Stimulated activated CD8-positive, alpha-beta memory T cell treated with anti-CD3 and anti-CD28 coated beads, Interleukin-7, amount 100 ng/mL, for 4 hours (primary cell): ENCODE data around the gene RBM48.
"Not testable (repeated sequence)": the region's sequence is repeated elsewhere in the genome, so short reads cannot be mapped to it uniquely, and the experiment has no call there.

Experiments
- DNase-seq, 2 donors: peaks; one replicate each; pipeline ENCODE4 v3.0.0-alpha.2; 2020; ENCODE audit warnings: low read depth in 2 of 2

RBM48 gene

GRCh38 chr7:92545116-92545515 is 16.5 kb downstream of the RBM48 start:
- DNase-seq, result not testable (repeated sequence)

GRCh38 chr7:92546856-92547497 is 18.4 kb downstream of the RBM48 start:
- no peak for DNase-seq

GRCh38 chr7:92547579-92547978 is 19.0 kb downstream of the RBM48 start:
- DNase-seq, result no peak

GRCh38 chr7:92550194-92550593 is 21.6 kb downstream of the RBM48 start:
- no peak for DNase-seq

- DNase-seq, result no peak
These were observed 28.7 kb downstream of the RBM48 start for GRCh38 chr7:92557249-92557648.

- no peak for DNase-seq
These were observed 29.3 kb downstream of the RBM48 start for GRCh38 chr7:92557808-92558362.

- DNase-seq, result no peak
These were observed 32.0 kb downstream of the RBM48 start for GRCh38 chr7:92560602-92561001.

GRCh38 chr7:92563345-92563744 is 34.8 kb downstream of the RBM48 start:
- DNase-seq, result no peak

- DNase-seq, result no peak
These were observed 38.9 kb downstream of the RBM48 start for GRCh38 chr7:92567460-92567859.

GRCh38 chr7:92569137-92569536 is 40.5 kb downstream of the RBM48 start:
- DNase-seq, result no peak

- DNase-seq, result no peak
These were observed 47.7 kb downstream of the RBM48 start for GRCh38 chr7:92576296-92576695.

- no peak for DNase-seq
These were observed 54.4 kb downstream of the RBM48 start for GRCh38 chr7:92582948-92583347.

GRCh38 chr7:92584953-92585352 is 56.4 kb downstream of the RBM48 start:
- DNase-seq, result no peak

GRCh38 chr7:92586403-92586802 is 57.8 kb downstream of the RBM48 start:
- no peak for DNase-seq

GRCh38 chr7:92586841-92587240 is 58.2 kb downstream of the RBM48 start:
- DNase-seq, result no peak
